ENCODE measurements around the gene CBARP. TPM values are rescaled to one million over a fixed set of nuclear protein-coding genes. Genes with fewer than 3 reads are reported as not detected.

Gene CBARP
- total and polyA plus RNA-seq, 2 of the 13 experiments (the other 11 are each of a cell fraction or from before 2014, with no cell fraction given) = 1.2 to 1.4 TPM

DNA sequence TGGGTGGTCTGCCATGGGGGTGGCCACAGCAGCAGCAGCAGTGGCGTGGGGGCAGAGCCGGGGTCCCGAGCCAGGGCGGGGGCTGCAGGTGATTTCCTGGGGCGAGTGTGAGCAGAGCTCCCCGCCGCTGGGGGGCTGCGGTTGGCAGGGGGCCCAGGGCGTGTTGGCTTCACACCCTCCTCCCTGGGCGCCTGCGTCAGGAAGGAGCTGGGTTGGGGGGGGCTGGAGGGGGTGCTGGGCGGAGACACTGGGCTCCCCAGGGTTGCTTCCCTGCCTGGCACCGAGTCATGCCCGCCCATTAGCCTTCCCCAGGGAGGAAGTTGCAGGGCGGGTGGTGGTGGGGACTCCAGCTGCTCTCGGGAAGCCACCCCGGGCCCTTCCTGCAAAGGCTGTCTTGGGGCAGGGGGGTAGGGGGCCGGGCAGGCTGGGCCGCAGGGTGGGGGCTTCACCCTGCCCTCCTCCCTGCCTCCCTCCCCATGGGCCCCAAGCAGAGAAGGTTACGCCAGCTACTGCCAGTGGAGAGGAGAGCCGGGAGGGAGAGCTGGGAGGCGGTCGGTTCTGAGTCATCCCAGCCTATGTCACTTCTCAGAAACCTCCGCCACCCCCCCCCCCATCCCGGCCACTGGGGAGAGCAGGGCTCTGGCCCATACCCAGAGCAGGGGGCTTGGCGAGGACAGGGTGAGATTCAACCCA, 15.2 kb upstream of the CBARP start (continued):
- 0 out of 2 replicates have a peak, but pooled peaks have one; percentile 17 for TF ChIP-seq ZNF670 (CRISPR knock-in tag; IDR thresholded peaks at IDR 0.05; ENCODE audit: borderline replicate concordance)
- 0 out of 2 replicates have a peak, but pooled peaks have one; percentile 46 for TF ChIP-seq ZNF850 (CRISPR knock-in tag; conservative IDR thresholded peaks at IDR 0.05)
- 0 out of 2 replicates have a peak, but pooled peaks have one; percentile 4 for TF ChIP-seq MYC (CRISPR knock-in tag; IDR thresholded peaks at IDR 0.05; ENCODE audit: borderline replicate concordance)
- TF ChIP-seq ZSCAN25 (CRISPR knock-in tag; IDR thresholded peaks at IDR 0.05) = peak; percentile 51; the same call in 1 of the 2 replicates
- no peak; the same call in 1 of the 2 replicates for TF ChIP-seq TFAP4 (IDR thresholded peaks at IDR 0.05; ENCODE audit: borderline replicate concordance, low read depth)
- peak; percentile 15; the same call in 1 of the 2 replicates for TF ChIP-seq MXD3 (CRISPR knock-in tag; IDR thresholded peaks at IDR 0.05)
- TF ChIP-seq ZZZ3 (CRISPR knock-in tag; IDR thresholded peaks at IDR 0.05; ENCODE audit: borderline replicate concordance) = no peak
- TF ChIP-seq, protein P1, sequence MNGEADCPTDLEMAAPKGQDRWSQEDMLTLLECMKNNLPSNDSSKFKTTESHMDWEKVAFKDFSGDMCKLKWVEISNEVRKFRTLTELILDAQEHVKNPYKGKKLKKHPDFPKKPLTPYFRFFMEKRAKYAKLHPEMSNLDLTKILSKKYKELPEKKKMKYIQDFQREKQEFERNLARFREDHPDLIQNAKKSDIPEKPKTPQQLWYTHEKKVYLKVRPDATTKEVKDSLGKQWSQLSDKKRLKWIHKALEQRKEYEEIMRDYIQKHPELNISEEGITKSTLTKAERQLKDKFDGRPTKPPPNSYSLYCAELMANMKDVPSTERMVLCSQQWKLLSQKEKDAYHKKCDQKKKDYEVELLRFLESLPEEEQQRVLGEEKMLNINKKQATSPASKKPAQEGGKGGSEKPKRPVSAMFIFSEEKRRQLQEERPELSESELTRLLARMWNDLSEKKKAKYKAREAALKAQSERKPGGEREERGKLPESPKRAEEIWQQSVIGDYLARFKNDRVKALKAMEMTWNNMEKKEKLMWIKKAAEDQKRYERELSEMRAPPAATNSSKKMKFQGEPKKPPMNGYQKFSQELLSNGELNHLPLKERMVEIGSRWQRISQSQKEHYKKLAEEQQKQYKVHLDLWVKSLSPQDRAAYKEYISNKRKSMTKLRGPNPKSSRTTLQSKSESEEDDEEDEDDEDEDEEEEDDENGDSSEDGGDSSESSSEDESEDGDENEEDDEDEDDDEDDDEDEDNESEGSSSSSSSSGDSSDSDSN (CRISPR knock-in tag; IDR thresholded peaks at IDR 0.05) = peak; percentile 20; the same call in 1 of the 2 replicates
- TF ChIP-seq, protein P2, sequence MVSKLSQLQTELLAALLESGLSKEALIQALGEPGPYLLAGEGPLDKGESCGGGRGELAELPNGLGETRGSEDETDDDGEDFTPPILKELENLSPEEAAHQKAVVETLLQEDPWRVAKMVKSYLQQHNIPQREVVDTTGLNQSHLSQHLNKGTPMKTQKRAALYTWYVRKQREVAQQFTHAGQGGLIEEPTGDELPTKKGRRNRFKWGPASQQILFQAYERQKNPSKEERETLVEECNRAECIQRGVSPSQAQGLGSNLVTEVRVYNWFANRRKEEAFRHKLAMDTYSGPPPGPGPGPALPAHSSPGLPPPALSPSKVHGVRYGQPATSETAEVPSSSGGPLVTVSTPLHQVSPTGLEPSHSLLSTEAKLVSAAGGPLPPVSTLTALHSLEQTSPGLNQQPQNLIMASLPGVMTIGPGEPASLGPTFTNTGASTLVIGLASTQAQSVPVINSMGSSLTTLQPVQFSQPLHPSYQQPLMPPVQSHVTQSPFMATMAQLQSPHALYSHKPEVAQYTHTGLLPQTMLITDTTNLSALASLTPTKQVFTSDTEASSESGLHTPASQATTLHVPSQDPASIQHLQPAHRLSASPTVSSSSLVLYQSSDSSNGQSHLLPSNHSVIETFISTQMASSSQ (IDR thresholded peaks at IDR 0.05; ENCODE audit: low read depth) = 0 out of 2 replicates have a peak, but pooled peaks have one; percentile 4
- TF ChIP-seq, protein P2 (CRISPR knock-in tag; IDR thresholded peaks at IDR 0.05; ENCODE audit: borderline replicate concordance) = no peak
- peak; percentile 86 for TF ChIP-seq RBFOX2 (IDR thresholded peaks at IDR 0.05; ENCODE audit: low read depth, low read length)
- TF ChIP-seq, protein P3, sequence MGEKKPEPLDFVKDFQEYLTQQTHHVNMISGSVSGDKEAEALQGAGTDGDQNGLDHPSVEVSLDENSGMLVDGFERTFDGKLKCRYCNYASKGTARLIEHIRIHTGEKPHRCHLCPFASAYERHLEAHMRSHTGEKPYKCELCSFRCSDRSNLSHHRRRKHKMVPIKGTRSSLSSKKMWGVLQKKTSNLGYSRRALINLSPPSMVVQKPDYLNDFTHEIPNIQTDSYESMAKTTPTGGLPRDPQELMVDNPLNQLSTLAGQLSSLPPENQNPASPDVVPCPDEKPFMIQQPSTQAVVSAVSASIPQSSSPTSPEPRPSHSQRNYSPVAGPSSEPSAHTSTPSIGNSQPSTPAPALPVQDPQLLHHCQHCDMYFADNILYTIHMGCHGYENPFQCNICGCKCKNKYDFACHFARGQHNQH (CRISPR knock-in tag; IDR thresholded peaks at IDR 0.05) = 0 out of 2 replicates have a peak, but pooled peaks have one; percentile 6
- TF ChIP-seq ATF7 (IDR thresholded peaks at IDR 0.05) = no peak
- peak; percentile 11; the same call in 1 of the 2 replicates for TF ChIP-seq ATF7 (CRISPR knock-in tag; IDR thresholded peaks at IDR 0.05)
- TF ChIP-seq ZNF280D (CRISPR knock-in tag; IDR thresholded peaks at IDR 0.05) = peak; percentile 10; the same call in 1 of the 2 replicates
